SK-N-SH (cell line): ENCODE results near the gene FAM240A. TPM values are rescaled to one million over a fixed set of nuclear protein-coding genes. Genes with fewer than 3 reads are reported as not detected.

Experiments
- CTCF ChIA-PET: fragments of 300-600, 350-600 bp; formaldehyde crosslinking; extraction: SDS; loops from one replicate; lab custom pipeline; 2021; lab: Yijun Ruan, JAX
- POLR2A ChIA-PET: fragments of 350-600 bp; sonication (Branson Sonifier 250); formaldehyde crosslinking; extraction: SDS; loops from one replicate; lab custom pipeline; 2020; ENCODE audit warnings: antibody characterized with exemption, inconsistent platforms; lab: Yijun Ruan, JAX
- DNase-seq: peaks from one replicate; pipeline ENCODE4 v3.0.0; 2012
- H2AFZ ChIP-seq: fragments of 200-600 bp; sonication (generic); 2 replicates; pipeline ENCODE4 v1.8.1; 2016; ENCODE audit warnings: antibody characterized with exemption, mild to moderate bottlenecking, low read depth
- H3F3A ChIP-seq: fragments of 200-600 bp; sonication (generic); replicated peaks from 2 replicates; pipeline ENCODE3; 2016; ENCODE audit warnings: antibody characterized with exemption, mild to moderate bottlenecking; ENCODE audit not compliant: insufficient read depth
- H3K27ac ChIP-seq, 2 experiments: fragments of 200-500 bp in 1 of 2; fragments of 200-600 bp in 1 of 2; sonication (Bioruptor generic) in 1 of 2; sonication (generic), shearing (Covaris generic) in 1 of 2; 2 replicates each; pipeline versions ENCODE4 v1.5.1 to v1.6.1; 2014 to 2016; ENCODE audit warnings: low read depth in 2 of 2, inconsistent platforms in 1 of 2, low read length in 1 of 2, mild to moderate bottlenecking in 1 of 2, mixed read lengths in 1 of 2
- H3K27me3 ChIP-seq: fragments of 200-600 bp; sonication (generic), shearing (Covaris generic); 2 replicates; pipeline ENCODE4 v1.6.1; 2016; ENCODE audit warnings: mixed run types; ENCODE audit not compliant: insufficient read depth
- H3K36me3 ChIP-seq, 2 experiments: fragments of 200-500 bp in 1 of 2; fragments of 200-600 bp in 1 of 2; sonication (Bioruptor generic) in 1 of 2; sonication (generic) in 1 of 2; replicated peaks in 1 of 2; 2 replicates each; pipeline versions ENCODE3 to v1.5.1; 2014 to 2016; ENCODE audit warnings: low read length in 1 of 2, mild to moderate bottlenecking in 1 of 2; ENCODE audit not compliant: insufficient read depth in 2 of 2, control insufficient read depth in 1 of 2
- H3K4me1 ChIP-seq, 2 experiments: fragments of 200-500 bp in 1 of 2; fragments of 200-600 bp in 1 of 2; sonication (Bioruptor generic) in 1 of 2; sonication (generic), shearing (Covaris generic) in 1 of 2; 2 replicates each; pipeline versions ENCODE4 v1.5.1 to v1.6.1; 2014 to 2016; ENCODE audit warnings: low read depth in 1 of 2, low read length in 1 of 2, mixed run types in 1 of 2; ENCODE audit not compliant: insufficient read depth in 2 of 2, control insufficient read depth in 1 of 2
- H3K4me2 ChIP-seq: fragments of 200-600 bp; sonication (generic), shearing (Covaris generic); 2 replicates; pipeline ENCODE4 v1.6.1; 2017; ENCODE audit warnings: mixed run types
- H3K4me3 ChIP-seq, 2 experiments: fragments of 200-500 bp in 1 of 2; fragments of 200-600 bp in 1 of 2; sonication (Bioruptor generic) in 1 of 2; sonication (generic), shearing (Covaris generic) in 1 of 2; 2 replicates each; pipeline versions ENCODE4 v1.5.1 to v1.8.1; 2014 to 2016; ENCODE audit warnings: low read depth in 2 of 2, inconsistent platforms in 1 of 2, low read length in 1 of 2, mild to moderate bottlenecking in 1 of 2, mixed read lengths in 1 of 2, moderate library complexity in 1 of 2
- H3K79me2 ChIP-seq: fragments of 200-600 bp; sonication (generic); 2 replicates; pipeline ENCODE4 v1.8.1; 2017; ENCODE audit warnings: mild to moderate bottlenecking; ENCODE audit not compliant: insufficient read depth
- H3K9ac ChIP-seq: fragments of 200-600 bp; sonication (generic); 2 replicates; pipeline ENCODE4 v1.6.1; 2017; ENCODE audit warnings: mixed run types
- H3K9me2 ChIP-seq: fragments of 200-600 bp; sonication (generic); 2 replicates; pipeline ENCODE4 v1.6.1; 2017; ENCODE audit warnings: mixed run types
- H3K9me3 ChIP-seq: fragments of 200-600 bp; sonication (generic); 2 replicates; pipeline ENCODE4 v1.6.1; 2017; ENCODE audit warnings: mixed run types, mild to moderate bottlenecking, moderate library complexity
- H4K20me1 ChIP-seq: fragments of 200-600 bp; sonication (generic); 2 replicates; pipeline ENCODE4 v1.6.1; 2017; ENCODE audit warnings: mild to moderate bottlenecking, mixed run types; ENCODE audit not compliant: insufficient read depth
- EZH2phosphoT487 ChIP-seq: fragments of 200-600 bp; sonication (generic); IDR thresholded peaks from 2 replicates; pipeline ENCODE4 v1.6.1; 2017; ENCODE audit warnings: low read depth, mixed run types, mild to moderate bottlenecking, antibody characterized with exemption, moderate library complexity, borderline replicate concordance
- FOSL2 ChIP-seq: IDR thresholded peaks from 2 replicates; pipeline ENCODE4 v1.4.0; 2012; ENCODE audit warnings: low read depth, mild to moderate bottlenecking, moderate library complexity, borderline replicate concordance
- FOXJ3 ChIP-seq: sonication (generic); formaldehyde crosslinking; IDR thresholded peaks from 2 replicates; pipeline ENCODE4 v1.5.1; 2020; ENCODE audit warnings: mild to moderate bottlenecking, missing genetic modification reagents
- GABPA ChIP-seq: IDR thresholded peaks from 2 replicates; pipeline ENCODE4 v1.4.0; 2012; ENCODE audit warnings: low read depth, mild to moderate bottlenecking
- GATA2 ChIP-seq: sonication (generic); formaldehyde crosslinking; IDR thresholded peaks from 2 replicates; pipeline ENCODE4 v1.5.0; 2020; ENCODE audit warnings: mild to moderate bottlenecking, missing genetic modification reagents
- MXI1 ChIP-seq: IDR thresholded peaks from 2 replicates; pipeline ENCODE4 v1.6.1; 2012; ENCODE audit warnings: mild to moderate bottlenecking, low read depth, low read length, improper control_type of control experiment
- NRF1 ChIP-seq: IDR thresholded peaks from 2 replicates; pipeline ENCODE4 v1.6.1; 2012; ENCODE audit warnings: low read depth, mild to moderate bottlenecking, low read length
- POLR2AphosphoS5 ChIP-seq: IDR thresholded peaks from 2 replicates; pipeline ENCODE4 v1.6.1; 2012; ENCODE audit warnings: low read depth, low read length
- RAD21 ChIP-seq: IDR thresholded peaks from 2 replicates; pipeline ENCODE4 v1.6.1; 2012; ENCODE audit warnings: mild to moderate bottlenecking, low read length
- RCOR1 ChIP-seq: fragments of 150-350 bp; IDR thresholded peaks from 2 replicates; pipeline ENCODE4 v1.6.1; 2017; ENCODE audit warnings: antibody characterized with exemption, low read length
- RFX5 ChIP-seq: IDR thresholded peaks from 2 replicates; pipeline ENCODE4 v1.6.1; 2012; ENCODE audit warnings: mild to moderate bottlenecking, improper control_type of control experiment, low read length
- SIN3A ChIP-seq: IDR thresholded peaks from 2 replicates; pipeline ENCODE4 v1.6.1; 2012; ENCODE audit warnings: low read depth, mild to moderate bottlenecking, low read length, moderate library complexity, borderline replicate concordance
- TAF1 ChIP-seq: IDR thresholded peaks from 2 replicates; pipeline ENCODE4 v1.6.1; 2012; ENCODE audit warnings: low read depth, mild to moderate bottlenecking, low read length, moderate library complexity, borderline replicate concordance
- TEAD4 ChIP-seq: IDR thresholded peaks from 2 replicates; pipeline ENCODE4 v1.4.0; 2012; ENCODE audit warnings: mild to moderate bottlenecking, borderline replicate concordance; ENCODE audit not compliant: insufficient read depth
- YY1 ChIP-seq: IDR thresholded peaks from 2 replicates; pipeline ENCODE4 v1.4.0; 2012; ENCODE audit warnings: low read depth, mild to moderate bottlenecking
- polyA plus RNA-seq, 3 experiments: library from polyadenylated mRNA; depleted of rRNA; stranded (reverse); fragments of >200 nt; gene quantifications; 2 replicates each; pipeline ENCODE4 v1.2.3, GENCODE V29; 2012
- TF ChIP-seq, protein P1 (sequence below): fragments of 200-600 bp; sonication (generic); IDR thresholded peaks from 2 replicates; pipeline ENCODE4 v1.6.1; 2017; ENCODE audit warnings: antibody characterized with exemption, mild to moderate bottlenecking, moderate library complexity
- TF ChIP-seq, protein P2 (sequence below): IDR thresholded peaks from 2 replicates; pipeline ENCODE4 v1.4.0; 2012; ENCODE audit warnings: low read depth
- TF ChIP-seq, protein P3 (sequence below): IDR thresholded peaks from 2 replicates; pipeline ENCODE4 v1.6.1; 2012; ENCODE audit warnings: mild to moderate bottlenecking, low read depth, low read length, moderate library complexity
- TF ChIP-seq, protein P4 (sequence below): IDR thresholded peaks from 2 replicates; pipeline ENCODE4 v1.4.0; 2012; ENCODE audit warnings: low read depth, borderline replicate concordance
- TF ChIP-seq, protein P5 (sequence below): fragments of 150-350 bp; IDR thresholded peaks from 2 replicates; pipeline ENCODE4 v1.6.1; 2016; ENCODE audit warnings: mild to moderate bottlenecking, low read depth, low read length

FAM240A gene
- polyA plus RNA-seq, 1 of the 3 experiments (the other 2 are of a cell fraction), result not detected

DNA sequence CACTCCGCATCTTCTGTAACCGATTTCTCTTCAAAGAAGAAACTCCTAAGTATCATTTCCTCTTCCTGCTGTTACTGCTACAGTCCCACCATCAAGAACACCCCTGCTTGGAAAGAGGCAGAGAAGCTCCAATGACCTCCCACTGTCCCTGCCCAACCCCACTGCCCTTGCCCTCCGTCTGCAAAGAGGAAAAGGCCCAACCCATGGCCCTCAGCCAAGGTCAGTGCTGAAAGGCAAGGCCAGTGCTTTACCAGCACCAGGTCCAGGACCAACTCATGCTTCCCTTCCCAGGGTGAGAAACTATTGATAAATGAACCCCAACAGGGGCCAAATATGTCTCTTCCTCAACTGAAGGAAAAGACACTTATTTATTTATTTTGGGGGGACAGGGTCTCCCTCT, 22.5 kb downstream of the FAM240A start (continued):
- TF ChIP-seq GATA2 (CRISPR knock-in tag) (no peak), NRF1 (no peak)
- TF ChIP-seq, protein P1, sequence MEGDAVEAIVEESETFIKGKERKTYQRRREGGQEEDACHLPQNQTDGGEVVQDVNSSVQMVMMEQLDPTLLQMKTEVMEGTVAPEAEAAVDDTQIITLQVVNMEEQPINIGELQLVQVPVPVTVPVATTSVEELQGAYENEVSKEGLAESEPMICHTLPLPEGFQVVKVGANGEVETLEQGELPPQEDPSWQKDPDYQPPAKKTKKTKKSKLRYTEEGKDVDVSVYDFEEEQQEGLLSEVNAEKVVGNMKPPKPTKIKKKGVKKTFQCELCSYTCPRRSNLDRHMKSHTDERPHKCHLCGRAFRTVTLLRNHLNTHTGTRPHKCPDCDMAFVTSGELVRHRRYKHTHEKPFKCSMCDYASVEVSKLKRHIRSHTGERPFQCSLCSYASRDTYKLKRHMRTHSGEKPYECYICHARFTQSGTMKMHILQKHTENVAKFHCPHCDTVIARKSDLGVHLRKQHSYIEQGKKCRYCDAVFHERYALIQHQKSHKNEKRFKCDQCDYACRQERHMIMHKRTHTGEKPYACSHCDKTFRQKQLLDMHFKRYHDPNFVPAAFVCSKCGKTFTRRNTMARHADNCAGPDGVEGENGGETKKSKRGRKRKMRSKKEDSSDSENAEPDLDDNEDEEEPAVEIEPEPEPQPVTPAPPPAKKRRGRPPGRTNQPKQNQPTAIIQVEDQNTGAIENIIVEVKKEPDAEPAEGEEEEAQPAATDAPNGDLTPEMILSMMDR, result no peak

DNA sequence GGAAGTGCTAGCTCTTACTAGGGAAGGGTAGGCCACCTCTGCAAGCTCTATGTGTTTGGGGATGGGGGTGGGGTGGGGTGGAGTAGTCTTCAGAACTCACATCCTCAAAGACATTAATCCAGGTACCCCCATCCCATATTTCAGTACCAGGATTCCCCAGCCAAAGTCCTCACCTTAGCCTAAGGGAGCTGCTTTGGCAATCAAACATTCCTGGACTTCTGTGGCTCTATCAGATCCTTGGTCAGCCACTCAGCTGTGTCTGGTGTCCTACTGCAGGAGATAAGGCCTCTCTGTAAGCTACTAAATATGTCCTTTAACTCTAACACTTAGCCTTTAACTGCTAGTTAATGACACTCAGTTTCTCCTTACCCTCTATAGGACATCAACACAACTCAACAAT, 26.9 kb downstream of the FAM240A start:
- POLR2A ChIA-PET, result no interaction called here
- Histone ChIP-seq H3K36me3 (no peaks in the 10 kb centered on the region), H3K9me2 (no peaks in the 10 kb centered on the region), H3K4me2 (no peak overlapping the region), H2AFZ (no peak overlapping the region), H3K4me1 (no peaks in the 10 kb centered on the region), H3K79me2 (no peaks in the 10 kb centered on the region), H4K20me1 (no peaks in the 10 kb centered on the region), H3F3A (no peaks in the 10 kb centered on the region), H3K27ac (no peak overlapping the region), H3K9me3 (no peaks in the 10 kb centered on the region), H3K9ac (no peak overlapping the region), H3K4me3 (no peak overlapping the region), H3K27me3 (no peaks in the 10 kb centered on the region; the same call in 1 of the 2 replicates)
- CTCF ChIA-PET, result interaction anchor here (0.9 kb wide), 1 partner anchor 24 kb away, joined by 3 read pairs; no protein-coding TSS in a partner anchor
- DNase-seq, result no peak
- TF ChIP-seq FOSL2 (no peak), POLR2AphosphoS5 (no peak), RCOR1 (no peak), EZH2phosphoT487 (no peak), MXI1 (no peak), TEAD4 (no peak), FOXJ3 (CRISPR knock-in tag) (no peak), TAF1 (no peak), RFX5 (no peak), YY1 (no peak), GABPA (no peak), GATA2 (CRISPR knock-in tag) (no peak), SIN3A (no peak), RAD21 (no peak)
- TF ChIP-seq, protein P1, result no peak
- TF ChIP-seq, protein P2, sequence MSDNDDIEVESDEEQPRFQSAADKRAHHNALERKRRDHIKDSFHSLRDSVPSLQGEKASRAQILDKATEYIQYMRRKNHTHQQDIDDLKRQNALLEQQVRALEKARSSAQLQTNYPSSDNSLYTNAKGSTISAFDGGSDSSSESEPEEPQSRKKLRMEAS, result no peak
- TF ChIP-seq, protein P3, sequence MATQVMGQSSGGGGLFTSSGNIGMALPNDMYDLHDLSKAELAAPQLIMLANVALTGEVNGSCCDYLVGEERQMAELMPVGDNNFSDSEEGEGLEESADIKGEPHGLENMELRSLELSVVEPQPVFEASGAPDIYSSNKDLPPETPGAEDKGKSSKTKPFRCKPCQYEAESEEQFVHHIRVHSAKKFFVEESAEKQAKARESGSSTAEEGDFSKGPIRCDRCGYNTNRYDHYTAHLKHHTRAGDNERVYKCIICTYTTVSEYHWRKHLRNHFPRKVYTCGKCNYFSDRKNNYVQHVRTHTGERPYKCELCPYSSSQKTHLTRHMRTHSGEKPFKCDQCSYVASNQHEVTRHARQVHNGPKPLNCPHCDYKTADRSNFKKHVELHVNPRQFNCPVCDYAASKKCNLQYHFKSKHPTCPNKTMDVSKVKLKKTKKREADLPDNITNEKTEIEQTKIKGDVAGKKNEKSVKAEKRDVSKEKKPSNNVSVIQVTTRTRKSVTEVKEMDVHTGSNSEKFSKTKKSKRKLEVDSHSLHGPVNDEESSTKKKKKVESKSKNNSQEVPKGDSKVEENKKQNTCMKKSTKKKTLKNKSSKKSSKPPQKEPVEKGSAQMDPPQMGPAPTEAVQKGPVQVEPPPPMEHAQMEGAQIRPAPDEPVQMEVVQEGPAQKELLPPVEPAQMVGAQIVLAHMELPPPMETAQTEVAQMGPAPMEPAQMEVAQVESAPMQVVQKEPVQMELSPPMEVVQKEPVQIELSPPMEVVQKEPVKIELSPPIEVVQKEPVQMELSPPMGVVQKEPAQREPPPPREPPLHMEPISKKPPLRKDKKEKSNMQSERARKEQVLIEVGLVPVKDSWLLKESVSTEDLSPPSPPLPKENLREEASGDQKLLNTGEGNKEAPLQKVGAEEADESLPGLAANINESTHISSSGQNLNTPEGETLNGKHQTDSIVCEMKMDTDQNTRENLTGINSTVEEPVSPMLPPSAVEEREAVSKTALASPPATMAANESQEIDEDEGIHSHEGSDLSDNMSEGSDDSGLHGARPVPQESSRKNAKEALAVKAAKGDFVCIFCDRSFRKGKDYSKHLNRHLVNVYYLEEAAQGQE, result no peak
- TF ChIP-seq, protein P4, sequence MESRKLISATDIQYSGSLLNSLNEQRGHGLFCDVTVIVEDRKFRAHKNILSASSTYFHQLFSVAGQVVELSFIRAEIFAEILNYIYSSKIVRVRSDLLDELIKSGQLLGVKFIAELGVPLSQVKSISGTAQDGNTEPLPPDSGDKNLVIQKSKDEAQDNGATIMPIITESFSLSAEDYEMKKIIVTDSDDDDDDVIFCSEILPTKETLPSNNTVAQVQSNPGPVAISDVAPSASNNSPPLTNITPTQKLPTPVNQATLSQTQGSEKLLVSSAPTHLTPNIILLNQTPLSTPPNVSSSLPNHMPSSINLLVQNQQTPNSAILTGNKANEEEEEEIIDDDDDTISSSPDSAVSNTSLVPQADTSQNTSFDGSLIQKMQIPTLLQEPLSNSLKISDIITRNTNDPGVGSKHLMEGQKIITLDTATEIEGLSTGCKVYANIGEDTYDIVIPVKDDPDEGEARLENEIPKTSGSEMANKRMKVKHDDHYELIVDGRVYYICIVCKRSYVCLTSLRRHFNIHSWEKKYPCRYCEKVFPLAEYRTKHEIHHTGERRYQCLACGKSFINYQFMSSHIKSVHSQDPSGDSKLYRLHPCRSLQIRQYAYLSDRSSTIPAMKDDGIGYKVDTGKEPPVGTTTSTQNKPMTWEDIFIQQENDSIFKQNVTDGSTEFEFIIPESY, result no peak
- TF ChIP-seq, protein P5, sequence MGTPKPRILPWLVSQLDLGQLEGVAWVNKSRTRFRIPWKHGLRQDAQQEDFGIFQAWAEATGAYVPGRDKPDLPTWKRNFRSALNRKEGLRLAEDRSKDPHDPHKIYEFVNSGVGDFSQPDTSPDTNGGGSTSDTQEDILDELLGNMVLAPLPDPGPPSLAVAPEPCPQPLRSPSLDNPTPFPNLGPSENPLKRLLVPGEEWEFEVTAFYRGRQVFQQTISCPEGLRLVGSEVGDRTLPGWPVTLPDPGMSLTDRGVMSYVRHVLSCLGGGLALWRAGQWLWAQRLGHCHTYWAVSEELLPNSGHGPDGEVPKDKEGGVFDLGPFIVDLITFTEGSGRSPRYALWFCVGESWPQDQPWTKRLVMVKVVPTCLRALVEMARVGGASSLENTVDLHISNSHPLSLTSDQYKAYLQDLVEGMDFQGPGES, result no peak
